DND-41 (cell line): ENCODE results near the gene RFX1.

Source experiments
- ATAC-seq: fragments of 200-7000 bp; cut with Tn5 transposase; 3 replicates; pipeline ENCODE4 v1.9.1; 2021; ENCODE audit warnings: low read depth; ENCODE audit not compliant: insufficient read depth
- DNase-seq: peaks from one replicate; pipeline ENCODE4 v3.0.0-alpha.2; 2020
- H2AFZ ChIP-seq: 2 replicates; pipeline ENCODE4 v1.6.0; 2012; ENCODE audit warnings: low read depth, low read length
- H3K27ac ChIP-seq: 2 replicates; pipeline ENCODE4 v1.5.1; 2012; ENCODE audit warnings: low read length, inconsistent platforms
- H3K27me3 ChIP-seq: fragments of 200-600 bp; sonication (generic); 2 replicates; pipeline ENCODE4 v1.6.0; 2012; ENCODE audit warnings: low read length, mild to moderate bottlenecking, inconsistent platforms; ENCODE audit not compliant: insufficient read depth, poor library complexity
- H3K36me3 ChIP-seq: 2 replicates; pipeline ENCODE4 v1.5.1; 2012; ENCODE audit warnings: low read length, inconsistent platforms; ENCODE audit not compliant: insufficient read depth
- H3K4me1 ChIP-seq: 2 replicates; pipeline ENCODE4 v1.5.1; 2012; ENCODE audit warnings: mild to moderate bottlenecking, low read length; ENCODE audit not compliant: insufficient read depth
- H3K4me2 ChIP-seq: 2 replicates; pipeline ENCODE4 v1.6.0; 2012; ENCODE audit warnings: mild to moderate bottlenecking, moderate library complexity, low read length, inconsistent platforms; ENCODE audit not compliant: insufficient read depth
- H3K4me3 ChIP-seq, 2 experiments: fragments of 200-600 bp in 1 of 2; shearing (Covaris generic) in 1 of 2; 2 replicates each; pipeline ENCODE4 v1.5.1; 2012 to 2016; ENCODE audit warnings: inconsistent platforms in 2 of 2, low read length in 2 of 2, mild to moderate bottlenecking in 2 of 2, low read depth in 1 of 2, moderate library complexity in 1 of 2
- H3K79me2 ChIP-seq: 2 replicates; pipeline ENCODE4 v1.6.0; 2012; ENCODE audit warnings: low read length, inconsistent platforms; ENCODE audit not compliant: insufficient read depth
- H3K9ac ChIP-seq: 2 replicates; pipeline ENCODE4 v1.6.0; 2012; ENCODE audit warnings: low read depth, mild to moderate bottlenecking, inconsistent platforms, low read length, moderate library complexity
- H3K9me3 ChIP-seq: 2 replicates; pipeline ENCODE4 v1.5.1; 2012; ENCODE audit warnings: low read length, moderate library complexity, mild to moderate bottlenecking, inconsistent platforms; ENCODE audit not compliant: insufficient read depth, severe bottlenecking
- H4K20me1 ChIP-seq: 2 replicates; pipeline ENCODE4 v1.6.0; 2012; ENCODE audit warnings: low read length; ENCODE audit not compliant: insufficient read depth
- CTCF ChIP-seq: IDR thresholded peaks from 2 replicates; pipeline ENCODE4 v1.5.1; 2012; ENCODE audit warnings: borderline replicate concordance, low read length, moderate library complexity, mild to moderate bottlenecking; ENCODE audit not compliant: poor library complexity, severe bottlenecking; ENCODE audit errors: extremely low read depth
- EZH2 ChIP-seq: IDR thresholded peaks from 3 replicates; pipeline ENCODE4 v1.6.1; 2012; ENCODE audit warnings: borderline replicate concordance, low read depth, mild to moderate bottlenecking, moderate library complexity, low read length, inconsistent platforms; ENCODE audit not compliant: severe bottlenecking

RFX1 gene

GRCh38 chr19:13993590-13994300, 12.4 kb downstream of the RFX1 start:
- H3K79me2 ChIP-seq: peaks cover 40% of the 10 kb centered on the region
- no peaks in the 10 kb centered on the region for H3K27me3 ChIP-seq
- no peaks in the 10 kb centered on the region for H3K4me1 ChIP-seq
- no peak overlapping the region for H3K4me3 ChIP-seq
- H4K20me1 ChIP-seq: 0 out of 2 replicates have a peak, but pooled peaks cover 5% of the 10 kb centered on the region
- H3K9me3 ChIP-seq: peaks cover under 1% of the 10 kb centered on the region
- DNase-seq: no peak
- H3K9ac ChIP-seq: no peak overlapping the region
- no peak for ATAC-seq
- H3K36me3 ChIP-seq: peaks cover 56% of the 10 kb centered on the region
- no peak for TF ChIP-seq EZH2
- no peak for TF ChIP-seq CTCF
- H3K27ac ChIP-seq: 0 out of 2 replicates have a peak overlapping the region, but pooled peaks have one; percentile 33
- no peak overlapping the region for H3K4me2 ChIP-seq
- H2AFZ ChIP-seq: no peak overlapping the region

- H3K4me2 ChIP-seq: no peak overlapping the region
- H3K27me3 ChIP-seq: no peaks in the 10 kb centered on the region
- H3K79me2 ChIP-seq: peaks cover 23% of the 10 kb centered on the region
- peaks cover 47% of the 10 kb centered on the region for H3K36me3 ChIP-seq
- no peaks in the 10 kb centered on the region for H3K9me3 ChIP-seq
- H3K9ac ChIP-seq: no peak overlapping the region
- DNase-seq (no peak), ATAC-seq (no peak)
- no peak overlapping the region for H2AFZ ChIP-seq
- H3K4me1 ChIP-seq: peaks cover 15% of the 10 kb centered on the region
- TF ChIP-seq EZH2: no peak
- no peak for TF ChIP-seq CTCF
- H4K20me1 ChIP-seq: no peaks in the 10 kb centered on the region
- no peak overlapping the region for H3K4me3 ChIP-seq
- H3K27ac ChIP-seq: no peak overlapping the region
Measured at GRCh38 chr19:13992025-13992424, 14.1 kb downstream of the RFX1 start.

- no peak overlapping the region for H3K4me3 ChIP-seq
- H4K20me1 ChIP-seq: no peaks in the 10 kb centered on the region
- H3K9ac ChIP-seq: no peak overlapping the region
- no peaks in the 10 kb centered on the region for H3K9me3 ChIP-seq
- no peak for ATAC-seq
- H3K36me3 ChIP-seq: peaks cover 38% of the 10 kb centered on the region
- H3K4me2 ChIP-seq: no peak overlapping the region
- no peak overlapping the region for H3K27ac ChIP-seq
- H2AFZ ChIP-seq: no peak overlapping the region
- peaks cover 15% of the 10 kb centered on the region for H3K79me2 ChIP-seq
- no peak for TF ChIP-seq EZH2
- no peak for TF ChIP-seq CTCF
- H3K27me3 ChIP-seq: no peaks in the 10 kb centered on the region
- DNase-seq: no peak
- H3K4me1 ChIP-seq: peaks cover 30% of the 10 kb centered on the region
Measured at GRCh38 chr19:13990085-13990484, 16.0 kb downstream of the RFX1 start.

GRCh38 chr19:13989487-13989886, 16.6 kb downstream of the RFX1 start:
- no peaks in the 10 kb centered on the region for H3K27me3 ChIP-seq
- H2AFZ ChIP-seq: no peak overlapping the region
- H3K4me1 ChIP-seq: peaks cover 30% of the 10 kb centered on the region
- peaks cover 36% of the 10 kb centered on the region for H3K36me3 ChIP-seq
- H3K4me3 ChIP-seq: no peak overlapping the region
- H4K20me1 ChIP-seq: no peaks in the 10 kb centered on the region
- H3K9ac ChIP-seq: no peak overlapping the region
- H3K4me2 ChIP-seq: no peak overlapping the region
- peaks cover 13% of the 10 kb centered on the region for H3K79me2 ChIP-seq
- no peaks in the 10 kb centered on the region for H3K9me3 ChIP-seq
- TF ChIP-seq EZH2 (no peak), CTCF (no peak)
- no peak for DNase-seq
- H3K27ac ChIP-seq: no peak overlapping the region
- ATAC-seq: no peak
